Measurements from ENCODE around the gene SNX33.

The SNX33 gene

DNA sequence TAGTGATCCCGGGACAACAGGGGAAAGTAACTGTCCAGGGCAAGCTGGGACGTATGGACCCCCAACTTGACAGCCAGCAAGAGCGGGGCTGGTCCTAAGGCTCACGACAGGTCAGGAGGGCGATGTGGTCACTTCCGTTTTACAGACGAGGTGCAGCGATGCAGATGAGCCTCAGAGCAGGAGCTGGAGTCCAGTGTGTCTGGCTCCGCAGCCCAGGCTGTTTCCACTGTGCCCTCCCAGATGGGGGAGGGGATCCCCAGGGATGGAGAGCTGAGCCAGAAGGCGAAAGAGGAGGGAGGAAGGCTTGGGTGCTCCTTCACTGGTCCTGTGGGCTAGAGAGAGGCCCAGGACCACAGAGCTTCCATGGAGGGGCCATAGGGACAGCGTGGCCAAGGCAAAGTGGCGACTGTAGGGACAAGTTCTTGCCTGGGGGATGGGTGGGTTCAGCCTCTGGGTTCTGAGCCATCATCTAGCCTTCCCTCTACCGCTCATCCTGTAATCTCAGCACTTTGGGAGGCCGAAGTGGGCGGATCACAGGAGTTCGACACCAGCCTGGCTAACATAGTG is 5.7 kb downstream of the SNX33 start:
- WGBS, 2 experiments: 87 to 88% methylated on average over 16 of the region's 16 CpGs
- no peaks in the 10 kb centered on the region for H3K27me3 ChIP-seq (ENCODE audit: control insufficient read depth, insufficient read depth, low read length, poor library complexity, severe bottlenecking)
- H3K27ac ChIP-seq (ENCODE audit: insufficient read depth, low read depth, low read length, poor library complexity, severe bottlenecking): no peak overlapping the region
- no peaks in the 10 kb centered on the region for H3K9me3 ChIP-seq (ENCODE audit: control insufficient read depth, low read length)
- peaks cover 45% of the 10 kb centered on the region for H3K4me1 ChIP-seq (ENCODE audit: control insufficient read depth, insufficient read depth, low read length)
- no peaks in the 10 kb centered on the region for H3K36me3 ChIP-seq (ENCODE audit: control insufficient read depth, insufficient read depth, low read length)
- no peak overlapping the region for H3K4me3 ChIP-seq (ENCODE audit: insufficient read depth, low read depth, low read length)

DNA sequence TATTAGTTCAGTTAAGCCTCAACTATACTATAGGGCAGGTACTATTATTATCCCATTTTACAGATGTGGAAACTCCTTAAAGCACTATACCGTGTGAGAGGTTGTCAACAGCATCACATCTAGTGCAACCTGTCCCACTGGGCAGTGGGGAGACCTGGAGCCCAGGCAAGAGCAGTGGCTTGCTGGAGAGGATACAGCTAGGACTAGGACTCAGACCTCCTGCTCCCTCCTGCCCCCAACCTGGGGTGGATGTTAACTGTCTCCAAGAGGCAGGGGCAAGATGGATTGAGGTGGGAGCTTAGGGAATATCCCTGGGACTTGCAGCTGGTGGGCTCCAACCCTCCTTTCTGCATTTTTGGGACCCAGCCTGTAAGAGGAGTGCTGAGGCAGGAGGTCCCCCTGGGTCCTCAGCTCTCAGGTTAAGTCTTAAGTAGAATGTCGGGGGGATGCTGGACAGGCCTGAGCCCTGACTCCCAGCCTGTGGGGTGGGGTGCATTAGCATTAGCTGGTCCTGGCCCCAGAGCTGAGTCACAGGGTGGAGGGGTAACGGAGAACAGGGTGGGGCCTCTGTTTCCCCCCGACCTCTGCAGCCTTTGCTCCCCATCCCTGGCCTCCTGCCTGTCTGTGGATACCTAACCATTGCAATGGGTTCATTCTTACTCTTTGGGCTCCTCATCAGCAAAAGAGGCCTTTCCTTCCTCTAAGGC is 6.6 kb downstream of the SNX33 start:
- H3K27ac ChIP-seq (ENCODE audit: insufficient read depth, low read depth, low read length, poor library complexity, severe bottlenecking): no peak overlapping the region
- no peak overlapping the region for H3K4me3 ChIP-seq (ENCODE audit: insufficient read depth, low read depth, low read length)
- H3K36me3 ChIP-seq (ENCODE audit: control insufficient read depth, insufficient read depth, low read length): no peaks in the 10 kb centered on the region
- H3K27me3 ChIP-seq (ENCODE audit: control insufficient read depth, insufficient read depth, low read length, poor library complexity, severe bottlenecking): no peaks in the 10 kb centered on the region
- peaks cover 37% of the 10 kb centered on the region for H3K4me1 ChIP-seq (ENCODE audit: control insufficient read depth, insufficient read depth, low read length)
- H3K9me3 ChIP-seq (ENCODE audit: control insufficient read depth, low read length): no peaks in the 10 kb centered on the region
- 89 to 95% methylated on average over 4 of the region's 4 CpGs for WGBS, 2 experiments

GRCh38 chr15:75655931-75656330 is 8.2 kb downstream of the SNX33 start:
- H3K27me3 ChIP-seq (ENCODE audit: control insufficient read depth, insufficient read depth, low read length, poor library complexity, severe bottlenecking): no peaks in the 10 kb centered on the region
- H3K9me3 ChIP-seq (ENCODE audit: control insufficient read depth, low read length): no peaks in the 10 kb centered on the region
- 90 to 91% methylated on average over 4 of the region's 4 CpGs for WGBS, 2 experiments
- peaks cover 30% of the 10 kb centered on the region for H3K4me1 ChIP-seq (ENCODE audit: control insufficient read depth, insufficient read depth, low read length)
- H3K27ac ChIP-seq (ENCODE audit: insufficient read depth, low read depth, low read length, poor library complexity, severe bottlenecking): no peak overlapping the region
- H3K36me3 ChIP-seq (ENCODE audit: control insufficient read depth, insufficient read depth, low read length): no peaks in the 10 kb centered on the region
- H3K4me3 ChIP-seq (ENCODE audit: insufficient read depth, low read depth, low read length): no peak overlapping the region

GRCh38 chr15:75656331-75656730 is 8.6 kb downstream of the SNX33 start:
- no peak overlapping the region for H3K4me3 ChIP-seq (ENCODE audit: insufficient read depth, low read depth, low read length)
- no peaks in the 10 kb centered on the region for H3K36me3 ChIP-seq (ENCODE audit: control insufficient read depth, insufficient read depth, low read length)
- no peaks in the 10 kb centered on the region for H3K27me3 ChIP-seq (ENCODE audit: control insufficient read depth, insufficient read depth, low read length, poor library complexity, severe bottlenecking)
- H3K27ac ChIP-seq (ENCODE audit: insufficient read depth, low read depth, low read length, poor library complexity, severe bottlenecking): no peak overlapping the region
- H3K9me3 ChIP-seq (ENCODE audit: control insufficient read depth, low read length): no peaks in the 10 kb centered on the region
- H3K4me1 ChIP-seq (ENCODE audit: control insufficient read depth, insufficient read depth, low read length): peaks cover 26% of the 10 kb centered on the region
- 95 to 96% methylated on average over 5 of the region's 5 CpGs for WGBS, 2 experiments

GRCh38 chr15:75656813-75657212 is 9.1 kb downstream of the SNX33 start:
- Histone ChIP-seq H3K9me3 (ENCODE audit: control insufficient read depth, low read length) (no peaks in the 10 kb centered on the region), H3K27ac (ENCODE audit: insufficient read depth, low read depth, low read length, poor library complexity, severe bottlenecking) (no peak overlapping the region), H3K36me3 (ENCODE audit: control insufficient read depth, insufficient read depth, low read length) (no peaks in the 10 kb centered on the region), H3K27me3 (ENCODE audit: control insufficient read depth, insufficient read depth, low read length, poor library complexity, severe bottlenecking) (no peaks in the 10 kb centered on the region), H3K4me3 (ENCODE audit: insufficient read depth, low read depth, low read length) (no peak overlapping the region), H3K4me1 (ENCODE audit: control insufficient read depth, insufficient read depth, low read length) (peaks cover 21% of the 10 kb centered on the region)
- WGBS, 2 experiments: 96% methylated on average over 22 of the region's 22 CpGs

DNA sequence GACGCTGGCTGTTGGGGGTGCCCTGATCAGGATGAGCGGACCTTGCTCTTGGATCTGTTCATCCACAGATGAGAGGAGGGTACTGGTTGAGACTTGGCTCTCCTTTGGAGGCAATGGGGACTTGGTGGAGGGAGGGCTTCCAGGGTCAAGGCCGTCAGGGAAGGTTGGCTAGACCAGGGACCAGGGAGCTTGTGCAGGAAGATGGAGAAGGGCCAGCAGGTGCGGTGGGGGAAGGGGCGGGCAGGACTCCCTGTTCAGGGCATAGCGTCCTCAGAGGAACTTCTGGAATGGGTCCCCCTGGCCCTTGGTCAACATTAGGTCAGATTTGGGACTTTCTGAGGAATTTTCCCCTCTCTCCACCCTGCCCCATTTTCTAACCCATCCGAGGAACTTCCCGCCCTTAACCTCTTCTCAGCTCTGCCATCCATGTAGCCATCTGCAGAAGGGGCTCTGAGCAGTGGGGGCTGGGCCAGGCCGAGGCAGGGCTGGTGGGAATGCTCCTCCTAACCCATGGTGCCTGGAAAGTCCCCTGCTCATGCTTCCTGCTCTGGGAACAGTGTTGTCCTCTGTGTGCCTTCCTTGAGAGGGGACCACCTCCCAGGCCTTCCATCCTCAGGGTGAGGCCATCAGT is 11.5 kb downstream of the SNX33 start:
- Histone ChIP-seq H3K27ac (ENCODE audit: insufficient read depth, low read depth, low read length, poor library complexity, severe bottlenecking) (no peak overlapping the region), H3K9me3 (ENCODE audit: control insufficient read depth, low read length) (no peaks in the 10 kb centered on the region), H3K27me3 (ENCODE audit: control insufficient read depth, insufficient read depth, low read length, poor library complexity, severe bottlenecking) (no peaks in the 10 kb centered on the region), H3K4me3 (ENCODE audit: insufficient read depth, low read depth, low read length) (no peak overlapping the region), H3K36me3 (ENCODE audit: control insufficient read depth, insufficient read depth, low read length) (no peaks in the 10 kb centered on the region), H3K4me1 (ENCODE audit: control insufficient read depth, insufficient read depth, low read length) (peaks cover 3% of the 10 kb centered on the region)
- WGBS, 2 experiments: 91 to 93% methylated on average over 9 of the region's 9 CpGs

DNA sequence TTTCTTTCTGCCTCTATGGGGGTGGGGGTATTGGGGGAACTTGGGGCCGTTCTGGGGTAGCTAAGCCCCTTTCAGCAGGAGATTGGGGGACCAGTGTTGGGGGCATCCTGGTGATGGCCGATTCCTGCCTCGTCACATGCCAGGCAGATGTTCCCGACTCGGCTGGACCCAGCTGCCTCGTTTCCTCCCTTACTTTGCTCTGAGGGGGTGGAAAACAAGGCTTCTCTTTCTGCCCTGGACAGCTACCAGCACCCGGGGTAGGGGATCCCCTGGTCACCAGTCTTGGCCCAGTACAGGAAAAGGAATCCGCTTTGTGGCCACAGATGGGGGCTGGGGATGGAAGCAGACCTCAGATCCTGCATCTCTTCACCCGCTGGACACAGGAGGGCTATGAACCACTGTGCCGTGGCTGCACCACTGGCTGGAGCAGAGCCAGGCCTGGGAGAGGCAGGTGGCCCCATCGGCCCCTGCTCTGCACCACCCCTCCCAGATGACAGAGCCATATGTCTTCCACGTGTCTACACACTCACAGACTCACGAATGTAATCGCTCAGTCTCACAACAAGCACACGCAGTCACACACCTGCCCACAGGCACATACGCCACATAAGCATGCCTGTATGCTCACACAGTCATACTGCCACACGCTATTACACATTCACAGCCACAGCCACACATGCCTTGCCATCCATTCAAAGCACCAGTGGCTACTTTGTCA is 12.4 kb downstream of the SNX33 start:
- Histone ChIP-seq H3K36me3 (ENCODE audit: control insufficient read depth, insufficient read depth, low read length) (no peaks in the 10 kb centered on the region), H3K4me3 (ENCODE audit: insufficient read depth, low read depth, low read length) (no peak overlapping the region), H3K9me3 (ENCODE audit: control insufficient read depth, low read length) (no peaks in the 10 kb centered on the region), H3K27me3 (ENCODE audit: control insufficient read depth, insufficient read depth, low read length, poor library complexity, severe bottlenecking) (no peaks in the 10 kb centered on the region), H3K4me1 (ENCODE audit: control insufficient read depth, insufficient read depth, low read length) (peaks cover 3% of the 10 kb centered on the region), H3K27ac (ENCODE audit: insufficient read depth, low read depth, low read length, poor library complexity, severe bottlenecking) (no peak overlapping the region)
- WGBS, 2 experiments: 92 to 95% methylated on average over 17 of the region's 17 CpGs

DNA sequence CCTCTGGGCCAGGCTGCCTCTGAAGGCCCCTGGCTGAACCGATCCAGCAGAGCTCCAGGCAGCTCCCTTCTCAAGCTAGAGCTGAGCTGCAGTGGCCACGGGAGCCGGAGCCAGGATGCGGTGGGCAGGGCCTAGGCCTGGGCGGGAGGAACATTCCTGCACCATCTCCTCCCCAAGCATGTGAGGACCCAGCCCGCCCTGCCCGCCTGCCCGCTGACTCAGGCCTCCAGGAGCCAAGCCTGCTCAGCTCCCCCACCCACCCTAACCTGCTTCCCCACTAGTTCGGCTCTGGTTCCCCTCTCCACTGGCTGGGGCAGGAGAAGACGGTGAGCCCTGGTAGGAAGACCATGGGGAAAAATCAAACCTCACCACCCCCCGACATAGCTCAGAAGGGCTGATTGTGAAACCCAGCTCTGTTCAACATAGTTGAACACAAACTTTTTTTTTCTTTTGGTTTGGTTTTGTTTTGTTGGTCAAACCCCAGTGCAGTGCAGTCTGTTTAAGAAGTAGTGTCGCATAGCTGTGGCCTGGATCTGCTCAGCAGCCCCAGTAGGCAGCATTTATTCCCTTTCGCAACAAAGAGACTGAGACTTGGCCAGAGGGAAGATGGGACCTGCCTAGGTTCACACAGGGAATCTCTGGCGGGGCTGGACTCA is 13.5 kb downstream of the SNX33 start:
- 63 to 71% methylated on average over 14 of the region's 14 CpGs for WGBS, 2 experiments
- Histone ChIP-seq H3K4me3 (ENCODE audit: insufficient read depth, low read depth, low read length) (no peak overlapping the region), H3K27ac (ENCODE audit: insufficient read depth, low read depth, low read length, poor library complexity, severe bottlenecking) (no peak overlapping the region), H3K36me3 (ENCODE audit: control insufficient read depth, insufficient read depth, low read length) (no peaks in the 10 kb centered on the region), H3K4me1 (ENCODE audit: control insufficient read depth, insufficient read depth, low read length) (peaks cover 3% of the 10 kb centered on the region), H3K27me3 (ENCODE audit: control insufficient read depth, insufficient read depth, low read length, poor library complexity, severe bottlenecking) (no peaks in the 10 kb centered on the region), H3K9me3 (ENCODE audit: control insufficient read depth, low read length) (no peaks in the 10 kb centered on the region)

GRCh38 chr15:75661756-75662140 is 14.0 kb downstream of the SNX33 start:
- no peaks in the 10 kb centered on the region for H3K9me3 ChIP-seq (ENCODE audit: control insufficient read depth, low read length)
- no peak overlapping the region for H3K4me3 ChIP-seq (ENCODE audit: insufficient read depth, low read depth, low read length)
- peaks cover 3% of the 10 kb centered on the region for H3K4me1 ChIP-seq (ENCODE audit: control insufficient read depth, insufficient read depth, low read length)
- H3K27me3 ChIP-seq (ENCODE audit: control insufficient read depth, insufficient read depth, low read length, poor library complexity, severe bottlenecking): no peaks in the 10 kb centered on the region
- H3K27ac ChIP-seq (ENCODE audit: insufficient read depth, low read depth, low read length, poor library complexity, severe bottlenecking): no peak overlapping the region
- H3K36me3 ChIP-seq (ENCODE audit: control insufficient read depth, insufficient read depth, low read length): no peaks in the 10 kb centered on the region
- WGBS, 2 experiments: 90 to 97% methylated on average over 3 of the region's 3 CpGs
